Neural crest cell (in vitro differentiated cells): ENCODE data around the gene SLX4IP. TPM values are rescaled to one million over a fixed set of nuclear protein-coding genes. Genes with fewer than 3 reads are reported as not detected.

Source experiments
- DNase-seq: peaks from one replicate; pipeline ENCODE4 v3.0.0; 2021; ENCODE audit warnings: low read depth, mixed read lengths, low spot score
- H3K27ac Mint-ChIP-seq: one replicate; pipeline ENCODE4 v1.8.0; 2021; ENCODE audit warnings: mild to moderate bottlenecking, mixed read lengths; ENCODE audit not compliant: unreplicated experiment
- H3K27me3 Mint-ChIP-seq: 2 replicates; pipeline ENCODE4 v1.8.0; 2021; ENCODE audit warnings: low read depth, mild to moderate bottlenecking, mixed read lengths
- H3K36me3 Mint-ChIP-seq: 2 replicates; pipeline ENCODE4 v1.8.0; 2021; ENCODE audit warnings: low read depth, mild to moderate bottlenecking, mixed read lengths
- H3K4me1 Mint-ChIP-seq: 2 replicates; pipeline ENCODE4 v1.8.0; 2021; ENCODE audit warnings: mixed read lengths
- H3K4me3 Mint-ChIP-seq: one replicate; pipeline ENCODE4 v1.8.0; 2021; ENCODE audit warnings: mild to moderate bottlenecking, mixed read lengths
- H3K9me3 Mint-ChIP-seq: 2 replicates; pipeline ENCODE4 v1.8.0; 2021; ENCODE audit warnings: mixed read lengths
- CTCF ChIP-seq: fragments of 200-600 bp; sonication (generic); conservative IDR thresholded peaks from 2 replicates; pipeline ENCODE4 v1.5.0; 2021; ENCODE audit warnings: antibody characterized with exemption, mild to moderate bottlenecking
- total RNA-seq: library from RNA; stranded (reverse); gene quantifications from 2 replicates; pipeline ENCODE4 v1.2.1, GENCODE V29; 2021

The SLX4IP gene
- total RNA-seq, 1 donor from 2014 or later: 8.5 TPM

- H3K27me3 Mint-ChIP-seq: no peaks in the 10 kb centered on the region
- H3K9me3 Mint-ChIP-seq: peaks cover 10% of the 10 kb centered on the region
- TF ChIP-seq CTCF: no peak
- DNase-seq: no peak
- no peak overlapping the region for H3K27ac Mint-ChIP-seq
- peaks cover 12% of the 10 kb centered on the region for H3K36me3 Mint-ChIP-seq
- H3K4me3 Mint-ChIP-seq: no peak overlapping the region
- H3K4me1 Mint-ChIP-seq: peaks cover 70% of the 10 kb centered on the region
Measured at GRCh38 chr20:10618611-10619245, 183.6 kb downstream of the SLX4IP start.

GRCh38 chr20:10619427-10619826 lies 184.3 kb downstream of the SLX4IP start:
- peaks cover 15% of the 10 kb centered on the region for H3K36me3 Mint-ChIP-seq
- no peaks in the 10 kb centered on the region for H3K27me3 Mint-ChIP-seq
- DNase-seq: no peak
- peaks cover 10% of the 10 kb centered on the region for H3K9me3 Mint-ChIP-seq
- no peak for TF ChIP-seq CTCF
- no peak overlapping the region for H3K27ac Mint-ChIP-seq
- no peak overlapping the region for H3K4me3 Mint-ChIP-seq
- peaks cover 63% of the 10 kb centered on the region for H3K4me1 Mint-ChIP-seq

GRCh38 chr20:10621149-10621548 lies 186.0 kb downstream of the SLX4IP start:
- peaks cover 7% of the 10 kb centered on the region for H3K36me3 Mint-ChIP-seq
- no peak for TF ChIP-seq CTCF
- peaks cover 8% of the 10 kb centered on the region for H3K9me3 Mint-ChIP-seq
- H3K27ac Mint-ChIP-seq: no peak overlapping the region
- DNase-seq: no peak
- no peak overlapping the region for H3K4me3 Mint-ChIP-seq
- peaks cover 65% of the 10 kb centered on the region for H3K4me1 Mint-ChIP-seq
- H3K27me3 Mint-ChIP-seq: no peaks in the 10 kb centered on the region

- H3K36me3 Mint-ChIP-seq: peaks cover 4% of the 10 kb centered on the region
- peaks cover 78% of the 10 kb centered on the region for H3K4me1 Mint-ChIP-seq
Measured at GRCh38 chr20:10622657-10623418, 187.7 kb downstream of the SLX4IP start.

GRCh38 chr20:10625641-10626040 lies 190.5 kb downstream of the SLX4IP start:
- TF ChIP-seq CTCF: no peak
- peaks cover 4% of the 10 kb centered on the region for H3K36me3 Mint-ChIP-seq
- no peak overlapping the region for H3K27ac Mint-ChIP-seq
- H3K4me3 Mint-ChIP-seq: peak overlapping the region; percentile 41
- H3K4me1 Mint-ChIP-seq: peaks cover 83% of the 10 kb centered on the region
- no peak for DNase-seq
- H3K27me3 Mint-ChIP-seq: no peaks in the 10 kb centered on the region
- peaks cover 4% of the 10 kb centered on the region for H3K9me3 Mint-ChIP-seq

More at GRCh38 chr20:10622657-10623418, 187.7 kb downstream of the SLX4IP start:
- Mint-ChIP-seq H3K27me3 (no peaks in the 10 kb centered on the region), H3K4me3 (no peak overlapping the region), H3K9me3 (peaks cover 4% of the 10 kb centered on the region), H3K27ac (no peak overlapping the region)
- no peak for TF ChIP-seq CTCF
- no peak for DNase-seq
